KBM-7 (cell line): Measurements from ENCODE around the gene ACTN1.

Experiments used
- DNase-seq: peaks from one replicate; pipeline ENCODE4 v3.0.0-alpha.2; 2015
- in situ Hi-C: fragments of 300-500 bp; cut with MboI; formaldehyde crosslinking; loops from 2 replicates; pipeline ENCODE4 v1.14.3; 2020; ENCODE audit warnings: low sequenced_read_pairs, low pct_unique_long_range_greater_than_20kb, mixed read lengths

The ACTN1 gene

DNA sequence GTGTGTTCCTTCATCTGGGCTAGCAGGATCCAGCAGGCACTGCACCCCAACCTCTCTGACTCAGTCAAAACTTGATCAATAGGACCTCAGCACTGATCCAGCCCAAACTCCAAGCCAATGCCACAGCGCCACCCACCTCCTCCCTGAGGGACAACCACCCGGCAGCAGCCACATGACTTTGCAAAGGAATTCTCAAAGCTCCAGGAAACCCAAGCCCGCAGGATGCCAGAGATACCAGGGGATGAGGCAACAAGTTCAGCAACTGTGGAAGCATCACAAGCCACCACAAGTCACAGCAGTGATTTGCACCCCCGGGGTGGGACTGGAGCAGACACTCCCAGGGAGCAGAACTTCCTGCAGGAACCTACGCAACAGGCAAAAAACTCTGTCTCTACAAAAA lies 37.3 kb downstream of the ACTN1 start:
- in situ Hi-C loops, result no loop called here
- DNase-seq, result no peak

DNA sequence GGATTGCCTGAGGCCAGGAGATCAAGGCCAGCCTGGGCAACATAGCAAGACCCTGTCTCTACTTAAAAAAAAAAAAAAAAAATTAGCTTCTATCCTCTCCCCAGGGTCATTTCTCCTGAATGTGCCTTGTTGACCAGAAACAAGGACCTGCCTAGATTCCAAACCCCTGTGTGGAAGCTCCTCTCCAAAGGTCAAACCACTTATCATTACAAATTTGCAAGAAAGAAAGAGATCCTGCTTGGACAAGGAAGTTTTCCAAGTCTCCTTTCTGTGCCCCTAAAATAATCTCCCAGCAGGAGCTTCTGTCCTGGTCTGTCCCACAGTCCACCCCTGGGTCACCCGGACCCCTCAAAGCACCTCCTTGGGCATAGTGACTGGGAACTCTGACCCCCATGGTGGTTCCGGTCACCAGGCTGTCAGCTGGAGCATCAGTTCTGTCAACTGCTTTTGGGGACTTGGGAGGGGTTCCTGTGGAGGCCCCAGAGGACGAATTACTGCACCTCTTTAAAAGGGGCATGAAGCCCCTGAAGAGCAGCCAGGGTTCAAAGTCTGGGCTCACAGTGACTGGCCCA lies 38.4 kb downstream of the ACTN1 start:
- no peak for DNase-seq
- in situ Hi-C loops, result no loop called here

GRCh38 chr14:68939893-68940613 lies 39.0 kb downstream of the ACTN1 start:
- DNase-seq, result no peak
- in situ Hi-C loops, result no loop called here

GRCh38 chr14:68939181-68939892 lies 39.8 kb downstream of the ACTN1 start:
- in situ Hi-C loops, result no loop called here
- no peak for DNase-seq

GRCh38 chr14:68938271-68939150 lies 40.6 kb downstream of the ACTN1 start:
- in situ Hi-C loops, result no loop called here
- no peak for DNase-seq

DNA sequence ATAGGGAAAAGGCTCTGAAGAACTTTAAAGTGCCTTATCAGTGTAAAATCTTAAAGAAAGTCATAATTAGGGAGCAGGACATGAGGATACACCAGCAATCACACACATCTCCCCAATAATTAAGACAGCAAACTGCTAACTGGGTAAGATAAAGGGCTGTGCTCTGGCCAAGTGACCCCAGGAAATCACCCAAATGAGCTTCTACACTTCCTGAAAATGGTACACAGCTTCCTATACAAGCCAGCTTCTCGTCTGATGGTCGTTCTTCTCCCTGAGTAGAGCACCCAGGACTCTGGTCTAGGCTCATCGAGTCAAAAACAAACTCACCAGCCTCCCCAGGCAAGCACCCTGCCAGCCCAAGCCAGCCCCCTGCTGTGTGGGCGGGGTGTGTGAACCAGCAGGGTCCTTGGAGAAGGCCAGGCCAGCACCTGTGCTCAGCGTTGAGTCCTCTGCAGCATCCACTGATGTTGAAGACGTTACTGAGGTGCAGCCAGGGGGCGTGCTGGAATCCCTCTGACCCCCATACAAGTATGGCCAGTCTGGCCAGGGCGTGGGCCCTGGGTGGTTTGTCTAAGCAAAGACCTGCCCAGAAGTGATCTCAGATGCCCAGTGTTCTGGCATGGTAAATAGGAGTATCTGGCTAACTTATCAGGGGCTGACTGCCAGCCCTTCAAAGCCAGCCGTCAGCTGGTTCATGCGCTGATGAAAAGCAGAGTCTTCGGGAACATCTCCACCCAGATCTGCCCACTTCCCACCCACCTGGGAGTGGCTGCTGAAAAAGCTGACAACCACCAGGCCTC lies 41.4 kb downstream of the ACTN1 start:
- in situ Hi-C loops, result no loop called here
- no peak for DNase-seq

GRCh38 chr14:68936980-68937379 lies 42.1 kb downstream of the ACTN1 start:
- no peak for DNase-seq
- in situ Hi-C loops, result no loop called here

DNA sequence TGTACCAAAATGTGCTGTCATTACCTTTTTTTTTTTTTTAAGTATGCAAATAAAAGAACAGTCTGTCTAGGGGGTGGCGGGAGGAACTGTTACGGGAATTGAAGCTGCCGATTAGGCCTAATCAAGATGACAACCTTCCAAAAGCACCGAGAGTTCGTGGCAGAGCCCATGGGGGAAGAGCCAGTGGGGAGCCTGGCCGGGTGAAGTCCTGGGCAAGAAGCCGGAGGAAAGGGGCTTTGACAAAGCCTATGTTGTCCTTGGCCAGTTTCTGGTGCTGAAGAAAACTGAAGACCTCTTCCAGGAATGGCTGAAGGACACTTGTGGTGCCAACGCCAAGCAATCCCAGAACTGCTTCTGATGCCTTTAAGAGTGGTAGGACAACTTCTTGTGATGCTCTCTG lies 42.6 kb downstream of the ACTN1 start:
- DNase-seq, result no peak
- in situ Hi-C loops, result no loop called here

DNA sequence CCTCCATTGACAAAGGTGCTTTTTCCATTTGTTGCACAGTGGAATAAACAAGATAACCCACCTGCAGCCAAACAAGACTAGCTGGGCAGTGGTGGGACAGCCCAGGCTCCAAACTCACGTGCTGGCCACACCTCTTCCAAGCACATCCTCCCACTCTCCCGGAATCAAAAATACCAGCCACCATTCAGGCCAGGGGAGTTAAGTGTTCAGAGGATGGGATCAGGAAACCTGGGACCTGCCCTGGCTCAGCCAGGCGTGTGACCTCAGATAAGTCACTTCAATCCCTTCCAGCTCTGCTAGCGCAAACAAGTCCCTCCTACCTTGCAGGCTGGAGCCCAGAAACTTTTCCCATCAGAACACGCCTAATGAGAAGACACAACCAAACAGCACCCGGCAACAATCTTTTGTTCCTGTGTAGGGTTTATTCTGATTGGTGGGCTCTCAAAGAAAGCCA lies 43.3 kb downstream of the ACTN1 start:
- in situ Hi-C loops, result no loop called here
- DNase-seq, result no peak

DNA sequence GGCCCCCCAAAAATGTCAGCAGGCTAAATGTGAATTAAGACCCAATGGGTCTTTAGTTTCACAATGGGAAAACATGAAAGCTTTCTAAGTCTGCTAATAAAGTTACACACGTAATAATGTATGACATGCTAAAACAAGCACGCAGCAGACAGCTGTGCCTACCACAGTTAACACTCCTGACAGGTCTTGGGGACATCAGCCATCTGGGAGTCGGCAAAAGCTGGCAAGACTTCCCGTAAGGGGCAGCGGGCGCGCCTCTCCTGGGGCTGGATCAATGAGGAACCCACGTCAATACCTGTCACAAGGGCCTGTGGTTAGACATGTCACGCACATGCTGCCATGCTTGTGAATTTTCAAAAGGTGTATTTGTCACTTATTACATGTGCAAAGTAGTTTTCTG lies 45.0 kb downstream of the ACTN1 start:
- no peak for DNase-seq
- in situ Hi-C loops, result no loop called here

DNA sequence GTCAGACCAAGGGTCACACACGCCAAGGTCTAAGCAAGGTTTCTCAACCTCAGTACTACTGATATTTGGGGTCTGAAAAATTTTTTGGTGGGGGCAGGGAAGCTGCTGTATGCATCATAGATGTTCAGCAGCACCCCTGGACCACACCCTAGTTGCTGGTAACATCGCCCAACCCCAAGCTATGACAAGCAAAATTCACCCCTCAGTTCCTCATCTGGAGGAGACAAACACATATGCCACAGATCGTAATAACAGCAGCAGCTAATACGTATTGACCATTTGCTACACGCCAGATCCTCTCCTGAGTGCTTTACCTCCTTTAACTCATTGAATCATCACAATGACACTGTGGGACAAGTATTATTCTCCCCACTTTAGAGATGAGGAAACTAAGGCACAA lies 46.4 kb downstream of the ACTN1 start:
- in situ Hi-C loops, result no loop called here
- no peak for DNase-seq

GRCh38 chr14:68932231-68932630 lies 46.9 kb downstream of the ACTN1 start:
- in situ Hi-C loops, result no loop called here

DNA sequence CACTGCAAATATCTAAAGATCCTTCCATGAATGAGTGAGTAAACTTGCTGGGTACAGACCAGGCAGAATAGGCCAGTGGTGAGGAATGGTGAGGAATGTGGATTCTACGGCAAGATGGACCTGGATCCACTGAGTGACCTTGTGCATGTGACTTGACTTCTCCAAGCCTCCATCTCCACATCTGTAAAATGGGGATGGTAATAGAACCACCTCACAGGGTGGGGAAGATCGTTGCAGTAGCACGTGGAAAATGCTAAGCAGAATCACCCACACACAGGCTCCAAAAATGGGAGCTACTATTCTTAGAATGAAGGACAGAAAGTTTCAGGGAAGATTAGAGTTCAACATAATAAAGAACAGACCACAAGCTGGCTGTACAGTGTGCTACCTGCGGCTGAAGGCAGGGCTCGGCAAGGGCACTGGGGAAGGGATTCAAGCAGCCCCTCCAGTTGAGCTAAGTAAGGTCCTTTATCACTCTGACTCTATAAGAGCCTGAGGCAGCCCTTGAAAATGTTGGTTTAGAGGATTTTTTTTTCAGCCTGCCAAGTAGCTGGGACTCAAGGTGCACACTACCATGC lies 47.5 kb downstream of the ACTN1 start:
- no peak for DNase-seq
- in situ Hi-C loops, result no loop called here

More at GRCh38 chr14:68932231-68932630, 46.9 kb downstream of the ACTN1 start:
- DNase-seq, result no peak

GRCh38 chr14:68931063-68931462 lies 48.0 kb downstream of the ACTN1 start:
- no peak for DNase-seq
- in situ Hi-C loops, result no loop called here

- in situ Hi-C loops, result no loop called here
- DNase-seq, result peak; percentile 21
These were observed 49.3 kb downstream of the ACTN1 start for GRCh38 chr14:68929623-68930307.

DNA sequence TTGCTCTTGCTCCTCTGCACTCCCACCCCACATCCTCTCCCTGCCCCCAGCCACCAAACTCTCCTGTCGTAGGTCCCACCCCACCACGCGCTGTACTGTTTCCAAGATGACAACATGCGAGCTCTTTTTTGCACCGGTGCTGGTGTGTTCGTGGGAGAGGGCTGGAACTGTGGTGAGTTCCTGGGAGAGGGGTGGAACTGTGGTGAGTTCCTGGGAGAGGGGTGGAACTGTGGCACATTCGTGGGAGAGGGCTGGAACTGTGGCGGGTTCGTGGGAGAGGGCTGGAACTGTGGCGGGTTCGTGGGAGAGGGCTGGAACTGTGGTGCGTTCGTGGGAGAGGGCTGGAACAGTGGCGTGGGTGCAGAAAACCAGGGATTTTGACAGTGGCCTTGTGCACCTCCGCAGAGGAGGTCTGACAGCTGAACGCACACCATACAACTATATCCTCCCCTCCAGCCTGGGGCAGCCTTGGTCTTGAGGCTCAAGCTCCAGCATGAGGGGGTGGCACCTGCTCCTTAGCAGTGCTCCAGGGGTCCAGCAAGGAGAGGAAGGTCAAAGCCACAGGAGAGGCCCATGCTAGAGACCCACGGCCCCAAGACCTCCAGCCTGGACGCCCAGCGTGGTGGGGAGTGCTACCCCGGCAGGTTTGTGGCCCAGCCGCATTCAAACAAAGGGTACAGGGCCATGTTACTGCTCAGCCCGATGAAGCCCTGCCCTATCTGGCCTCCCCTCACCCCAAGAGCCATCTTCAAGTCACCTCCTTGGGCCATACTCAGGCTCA lies 50.1 kb downstream of the ACTN1 start:
- in situ Hi-C loops, result no loop called here
- DNase-seq, result no peak

DNA sequence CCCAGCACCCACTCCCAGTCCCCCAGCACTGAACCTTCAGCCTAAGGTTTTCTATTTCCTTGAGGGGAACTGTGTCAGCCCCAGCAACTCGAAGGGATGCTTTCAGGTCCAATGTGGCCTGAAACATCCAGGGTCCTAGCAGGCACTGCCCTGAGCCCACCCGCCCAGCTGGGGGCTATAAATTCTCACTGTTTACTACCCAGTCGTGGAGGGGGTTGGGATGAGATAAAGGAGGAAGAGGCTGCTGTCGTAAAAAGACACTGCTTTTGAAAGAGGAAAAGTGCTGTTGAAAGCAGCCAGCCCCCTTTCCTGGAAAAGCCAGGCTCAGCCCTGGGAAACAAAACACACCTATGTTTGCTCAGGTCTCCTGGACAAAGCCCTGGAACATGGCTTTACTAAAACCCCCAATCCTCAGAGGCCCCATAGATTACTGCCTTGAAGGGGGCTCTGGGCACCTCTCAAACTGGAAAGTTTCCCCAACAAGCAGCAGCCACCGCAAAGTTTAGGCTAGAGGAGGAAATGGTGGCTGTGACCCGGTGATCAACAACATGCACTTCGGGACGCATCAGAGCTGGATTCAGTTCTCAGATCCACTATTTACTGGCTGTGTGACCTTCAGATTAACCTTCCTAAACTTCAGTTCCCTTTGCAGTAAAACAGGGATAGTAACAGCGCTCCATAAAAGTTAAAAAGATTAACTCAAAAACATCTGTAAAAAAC lies 51.0 kb downstream of the ACTN1 start:
- DNase-seq, result peak; percentile 43
- in situ Hi-C loops, result no loop called here
